ENCODE data around the gene PFDN4. TPM values are rescaled to one million over a fixed set of nuclear protein-coding genes. Genes with fewer than 3 reads are reported as not detected.

The PFDN4 gene
- total RNA-seq, 2 donors from 2014 or later: 18.7 to 19.0 TPM

DNA sequence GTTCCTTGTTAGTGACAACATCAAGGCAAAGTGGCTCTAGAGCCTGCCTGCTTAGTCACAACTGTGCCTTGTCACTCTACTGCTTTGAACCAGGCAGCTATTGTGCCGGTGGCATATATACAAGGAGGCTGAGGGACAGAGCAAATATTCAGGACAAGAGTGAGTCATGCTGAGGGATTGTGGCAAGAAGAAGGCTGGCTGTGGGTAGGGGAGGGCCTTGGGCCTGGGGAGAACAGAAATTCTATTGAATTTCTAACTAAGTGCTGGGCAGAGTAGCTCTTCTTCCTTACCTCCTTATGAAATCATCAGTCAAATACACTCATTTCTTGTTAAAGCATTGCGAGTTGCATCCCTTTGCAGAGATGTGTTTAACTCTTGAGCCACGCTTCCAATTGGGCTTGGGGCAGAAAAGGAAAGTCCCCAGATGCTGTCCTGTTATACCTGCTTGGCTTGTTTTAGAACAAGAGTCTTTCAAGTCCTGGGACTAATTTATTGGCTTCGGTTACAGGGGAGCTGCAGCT lies 59.7 kb downstream of the PFDN4 start:
- intact Hi-C loops (cut with DNase I): no loop called here
- TF ChIP-seq, protein P1, sequence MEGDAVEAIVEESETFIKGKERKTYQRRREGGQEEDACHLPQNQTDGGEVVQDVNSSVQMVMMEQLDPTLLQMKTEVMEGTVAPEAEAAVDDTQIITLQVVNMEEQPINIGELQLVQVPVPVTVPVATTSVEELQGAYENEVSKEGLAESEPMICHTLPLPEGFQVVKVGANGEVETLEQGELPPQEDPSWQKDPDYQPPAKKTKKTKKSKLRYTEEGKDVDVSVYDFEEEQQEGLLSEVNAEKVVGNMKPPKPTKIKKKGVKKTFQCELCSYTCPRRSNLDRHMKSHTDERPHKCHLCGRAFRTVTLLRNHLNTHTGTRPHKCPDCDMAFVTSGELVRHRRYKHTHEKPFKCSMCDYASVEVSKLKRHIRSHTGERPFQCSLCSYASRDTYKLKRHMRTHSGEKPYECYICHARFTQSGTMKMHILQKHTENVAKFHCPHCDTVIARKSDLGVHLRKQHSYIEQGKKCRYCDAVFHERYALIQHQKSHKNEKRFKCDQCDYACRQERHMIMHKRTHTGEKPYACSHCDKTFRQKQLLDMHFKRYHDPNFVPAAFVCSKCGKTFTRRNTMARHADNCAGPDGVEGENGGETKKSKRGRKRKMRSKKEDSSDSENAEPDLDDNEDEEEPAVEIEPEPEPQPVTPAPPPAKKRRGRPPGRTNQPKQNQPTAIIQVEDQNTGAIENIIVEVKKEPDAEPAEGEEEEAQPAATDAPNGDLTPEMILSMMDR (IDR thresholded peaks at IDR 0.05): no peak
- Histone ChIP-seq H3K4me1 (no peaks in the 10 kb centered on the region), H3K4me3 (no peak overlapping the region), H3K9ac (ENCODE audit: low read depth in 2 of 2, low read length in 2 of 2) (no peak overlapping the region), H3K36me3 (no peaks in the 10 kb centered on the region), H3K27me3 (no peaks in the 10 kb centered on the region), H3K27ac (no peak overlapping the region), H3K9me3 (no peaks in the 10 kb centered on the region)
- no peak for DNase-seq

DNA sequence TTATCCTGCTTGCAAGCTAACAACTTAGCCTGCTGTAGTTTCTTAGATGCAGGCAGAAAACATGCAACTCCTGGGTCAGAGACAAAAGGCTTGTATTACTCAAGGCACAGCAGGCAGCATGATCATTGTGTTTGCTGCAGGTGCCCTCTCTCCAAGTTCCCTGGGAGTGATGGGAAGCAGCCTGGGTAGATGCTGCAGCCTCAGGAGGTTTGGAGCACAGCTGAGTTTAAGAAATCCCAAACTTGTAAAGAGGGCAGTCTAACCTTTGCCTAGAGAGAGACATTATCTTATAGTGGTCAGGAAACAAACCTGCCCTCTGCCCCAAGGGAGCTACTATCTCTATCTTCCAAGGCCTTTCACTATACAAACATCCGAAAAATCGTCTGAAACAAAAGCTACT lies 61.1 kb downstream of the PFDN4 start:
- intact Hi-C loops (cut with DNase I): no loop called here
- Histone ChIP-seq H3K27me3 (no peaks in the 10 kb centered on the region), H3K9me3 (no peaks in the 10 kb centered on the region), H3K27ac (no peak overlapping the region), H3K36me3 (no peaks in the 10 kb centered on the region), H3K9ac (ENCODE audit: low read depth in 2 of 2, low read length in 2 of 2) (no peak overlapping the region), H3K4me1 (no peaks in the 10 kb centered on the region), H3K4me3 (no peak overlapping the region)
- DNase-seq: no peak
- TF ChIP-seq, protein P1 (IDR thresholded peaks at IDR 0.05): no peak

Other genes with a start within 250 kb of the PFDN4 start
- 100 to 1,000 TPM in 1 of 2 donors, 10 to 100 TPM in 1; 67.9 to 154 TPM for gene BCAS1, start 137.5 kb upstream of the PFDN4 start, total RNA-seq
- under 1 TPM; 0.07 to 0.08 TPM for gene CYP24A1, start 34.1 kb upstream of the PFDN4 start, total RNA-seq